GM04504 (cell line): ENCODE data around the gene SUGP1.
A peak's percentile ranks its signal among the peaks of the same experiment; 100 is the strongest.
"Not testable (repeated sequence)": the region's sequence is repeated elsewhere in the genome, so short reads cannot be mapped to it uniquely, and the experiment has no call there.

ENCODE experiments used
- DNase-seq: peaks from one replicate; pipeline ENCODE4 v3.0.0-alpha.2; 2012; ENCODE audit warnings: low read depth

The SUGP1 gene

GRCh38 chr19:19320361-19321140, at the start of gene SUGP1, which contains the start of gene MAU2:
SUGP1 (minus strand) TSS chr19:19320509; CDS start chr19:19320496, 13 bp downstream.
MAU2 (plus strand) TSS chr19:19320829; CDS start chr19:19320860, 31 bp downstream.
- peak; percentile 77 for DNase-seq

GRCh38 chr19:19368087-19368486, 47.8 kb upstream of the SUGP1 start:
- DNase-seq = no peak

DNA sequence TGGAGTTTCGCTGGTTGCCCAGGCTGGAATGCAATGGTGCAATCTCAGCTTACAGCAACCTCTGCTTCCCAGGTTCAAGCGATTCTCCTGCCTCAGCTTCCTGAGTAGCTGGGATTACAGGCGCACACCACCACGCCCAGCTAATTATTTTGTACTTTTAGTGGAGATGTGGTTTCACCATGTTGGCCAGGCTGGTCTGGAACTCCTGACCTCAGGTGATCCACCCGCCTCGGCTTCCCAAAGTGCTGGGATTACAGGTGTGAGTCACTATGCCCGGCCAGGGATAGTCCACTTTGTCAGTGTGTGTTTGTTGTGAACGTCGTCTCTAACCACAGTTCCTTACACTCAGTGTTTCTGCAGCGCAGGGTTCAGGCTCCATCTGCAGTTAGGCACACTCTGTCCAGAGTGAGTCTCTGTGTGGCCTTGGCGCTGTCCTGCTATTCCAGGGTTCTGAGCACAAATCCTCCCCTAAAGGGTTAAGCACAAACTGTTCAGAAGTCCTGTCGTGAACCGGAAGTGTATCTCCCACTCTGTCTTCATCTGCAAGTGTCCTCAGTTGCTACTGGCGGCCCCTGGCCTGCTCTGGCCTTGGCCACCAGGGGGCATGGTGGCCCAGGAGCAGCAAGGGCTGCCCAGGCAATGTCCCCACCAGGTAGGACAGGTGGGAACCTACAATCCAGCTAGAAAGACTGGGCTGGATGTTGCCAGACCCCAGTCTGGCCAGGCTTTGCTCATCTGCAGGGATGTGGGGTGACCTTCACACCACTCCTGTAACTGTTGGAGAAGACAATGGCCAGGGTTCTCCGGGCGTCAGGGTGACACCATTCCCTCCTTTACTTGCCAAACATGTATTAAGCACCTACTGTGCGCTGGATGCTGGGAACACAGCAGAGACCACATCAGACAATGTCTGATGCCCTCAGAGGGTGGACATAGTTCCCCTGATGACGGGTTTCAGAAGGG, 46.4 kb upstream of the SUGP1 start:
- DNase-seq = peak; percentile 22

DNA sequence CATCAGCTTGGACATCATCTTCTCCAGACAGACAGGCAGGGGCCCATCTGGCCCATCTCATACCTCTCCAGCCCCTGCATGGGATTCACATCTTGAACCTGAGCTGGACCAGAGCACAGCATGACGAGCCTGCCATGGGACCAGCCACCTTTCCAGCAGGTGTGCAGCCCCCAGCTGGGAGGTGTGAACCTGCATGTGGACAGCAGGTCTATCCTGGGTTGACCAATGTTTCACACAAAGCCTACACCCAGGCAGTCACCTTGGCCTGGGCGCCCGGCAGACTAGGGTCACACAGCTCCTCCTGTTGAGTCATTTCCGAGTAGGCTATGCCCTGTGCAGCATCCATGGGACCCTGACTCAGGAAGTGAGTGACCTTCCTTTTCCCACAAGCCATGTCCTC, 41.8 kb upstream of the SUGP1 start:
- no peak for DNase-seq

- peak; percentile 72 for DNase-seq
Observed at GRCh38 chr19:19361075-19361594, 40.8 kb upstream of the SUGP1 start.

DNA sequence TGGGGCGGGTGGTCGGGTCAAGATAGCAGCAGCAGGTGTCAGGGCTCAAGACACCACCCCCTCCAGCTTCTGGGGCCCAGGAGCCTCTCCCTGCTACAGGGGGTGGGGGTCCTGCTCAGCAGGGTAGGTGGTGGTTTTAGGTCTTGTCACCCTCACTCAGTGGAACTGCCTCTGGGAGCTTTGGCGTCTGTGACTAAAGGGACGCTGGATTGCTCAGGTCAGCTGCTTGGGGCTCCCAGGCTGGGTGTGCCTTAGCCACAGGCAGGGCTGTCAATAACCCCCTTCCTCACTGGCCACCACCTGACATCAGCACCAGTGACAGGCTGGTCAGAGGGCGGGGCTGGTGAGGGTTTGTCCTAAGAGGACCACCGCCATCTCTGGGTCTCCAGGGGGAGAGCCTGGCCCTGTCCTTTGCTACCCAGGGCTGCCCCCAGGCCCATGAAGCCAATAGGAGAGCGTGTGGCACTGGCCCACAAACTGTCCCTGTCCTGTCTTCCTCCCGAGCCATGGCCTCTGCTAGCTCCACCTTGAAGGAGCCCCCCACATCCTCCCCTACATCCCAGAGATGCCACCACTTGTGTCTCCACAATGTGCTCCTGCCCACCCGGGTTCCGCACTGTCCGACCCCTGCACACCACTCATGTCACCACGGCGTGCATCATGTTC, 36.7 kb upstream of the SUGP1 start:
- DNase-seq = no peak

DNA sequence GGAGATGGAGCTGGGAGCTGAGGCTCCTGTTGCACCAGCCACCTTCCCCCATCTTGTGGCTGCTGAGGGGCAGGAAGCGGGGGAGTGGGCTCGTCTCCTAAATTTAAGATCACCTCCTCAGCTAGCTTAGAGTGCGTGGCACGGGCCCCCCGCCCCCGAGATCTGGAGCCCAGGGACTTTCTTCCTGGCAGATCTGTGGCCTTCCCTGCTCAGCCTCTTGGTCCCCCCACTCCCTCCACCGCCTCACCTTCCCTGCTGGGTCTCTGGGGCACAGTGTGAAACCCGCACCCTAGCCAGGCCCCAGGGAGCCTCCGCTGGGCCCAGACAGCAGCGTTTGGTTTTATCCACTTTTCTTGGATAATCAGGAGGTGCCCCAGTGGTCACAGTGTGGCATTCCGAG, 36.2 kb upstream of the SUGP1 start:
- DNase-seq = no peak

- DNase-seq = no peak
Observed at GRCh38 chr19:19355606-19356139, 35.4 kb upstream of the SUGP1 start.

GRCh38 chr19:19354932-19355331, 34.6 kb upstream of the SUGP1 start:
- DNase-seq = no peak

GRCh38 chr19:19354007-19354406, 33.7 kb upstream of the SUGP1 start:
- DNase-seq = no peak

- DNase-seq = no peak
Observed at GRCh38 chr19:19352823-19353222, 32.5 kb upstream of the SUGP1 start.

DNA sequence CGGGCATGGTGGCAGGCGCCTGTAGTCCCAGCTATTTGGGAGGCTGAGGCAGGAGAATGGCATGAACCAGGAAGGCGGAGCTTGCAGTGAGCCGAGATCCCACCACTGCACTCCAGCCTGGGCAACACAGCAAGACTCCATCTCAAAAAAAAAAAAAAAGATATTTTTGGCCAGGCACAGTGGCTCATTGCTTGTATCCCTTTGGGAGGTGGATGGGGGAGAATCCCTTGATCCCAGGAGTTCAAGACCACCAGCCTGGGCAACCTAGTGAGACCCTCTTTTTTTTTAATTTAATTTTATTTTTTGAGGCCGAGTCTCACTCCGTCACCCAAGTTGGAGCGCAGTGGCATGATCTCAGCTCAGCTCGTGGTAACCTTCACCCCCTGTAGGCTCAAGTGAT, 30.4 kb upstream of the SUGP1 start:
- not testable (repeated sequence) for DNase-seq

GRCh38 chr19:19349365-19349764, 29.1 kb upstream of the SUGP1 start:
- no peak for DNase-seq

DNA sequence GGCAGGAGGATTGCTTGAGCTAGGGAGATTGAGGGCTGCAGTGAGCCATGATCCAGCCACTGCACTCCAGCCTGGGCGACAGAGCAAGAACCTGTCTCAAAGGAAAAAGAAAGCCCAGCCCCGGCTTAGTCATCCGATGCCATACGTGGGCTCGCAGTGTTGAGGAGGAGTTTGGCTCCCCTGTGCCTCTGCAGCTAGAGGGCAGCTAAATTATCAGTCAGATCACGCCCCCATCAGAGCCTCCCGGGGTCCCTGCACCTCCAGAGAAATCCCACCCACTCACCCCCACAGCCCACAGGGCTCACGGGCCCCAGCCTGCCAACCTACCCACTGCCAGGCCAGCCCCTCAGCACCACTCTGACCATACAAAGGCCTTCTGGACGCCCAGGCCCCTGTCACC, 28.0 kb upstream of the SUGP1 start:
- DNase-seq = no peak

- DNase-seq = no peak
Observed at GRCh38 chr19:19347401-19348110, 27.2 kb upstream of the SUGP1 start.

DNA sequence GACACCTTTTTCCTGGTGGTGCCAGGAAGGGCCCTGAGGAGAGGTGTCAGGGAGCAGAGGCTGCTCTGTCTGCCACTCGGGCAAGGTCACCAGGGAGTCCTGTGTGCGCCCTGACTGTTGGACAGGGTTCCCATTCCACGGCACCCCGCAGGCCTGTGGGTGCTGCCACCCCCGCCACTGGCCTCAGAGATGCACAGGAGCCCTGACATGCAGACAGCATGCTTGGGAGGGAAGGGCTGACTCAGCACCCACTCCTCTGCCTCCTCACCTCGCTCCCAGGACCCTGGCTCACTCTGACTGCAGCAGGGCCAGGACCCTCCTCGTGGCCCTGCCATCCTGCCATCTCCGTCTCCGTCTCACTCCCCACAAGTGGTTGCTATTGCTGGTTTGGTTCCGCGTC, 25.7 kb upstream of the SUGP1 start:
- DNase-seq = no peak

- DNase-seq = no peak
Observed at GRCh38 chr19:19345232-19345631, 24.9 kb upstream of the SUGP1 start.

DNA sequence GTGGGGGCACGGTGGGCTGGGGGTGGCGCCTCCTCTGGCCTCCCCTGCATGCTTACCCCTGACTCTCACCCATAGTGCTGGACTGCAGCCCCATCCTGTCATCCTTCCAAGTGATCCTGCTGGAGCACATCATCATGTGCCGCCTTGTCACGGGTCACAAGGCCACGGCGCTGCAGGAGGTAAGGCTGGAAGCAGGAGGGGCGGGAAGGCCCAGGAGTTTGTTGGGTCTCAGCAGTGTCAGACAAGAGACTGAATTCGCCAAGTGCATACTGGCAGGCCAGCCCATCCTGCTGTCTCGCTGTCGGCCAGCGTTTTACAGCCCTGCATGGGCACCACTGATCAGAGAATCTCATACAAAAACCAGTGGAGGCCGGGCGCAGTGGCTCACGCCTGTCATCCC, 23.5 kb upstream of the SUGP1 start:
- no peak for DNase-seq

GRCh38 chr19:19343016-19343362, 22.7 kb upstream of the SUGP1 start:
- no peak for DNase-seq

DNA sequence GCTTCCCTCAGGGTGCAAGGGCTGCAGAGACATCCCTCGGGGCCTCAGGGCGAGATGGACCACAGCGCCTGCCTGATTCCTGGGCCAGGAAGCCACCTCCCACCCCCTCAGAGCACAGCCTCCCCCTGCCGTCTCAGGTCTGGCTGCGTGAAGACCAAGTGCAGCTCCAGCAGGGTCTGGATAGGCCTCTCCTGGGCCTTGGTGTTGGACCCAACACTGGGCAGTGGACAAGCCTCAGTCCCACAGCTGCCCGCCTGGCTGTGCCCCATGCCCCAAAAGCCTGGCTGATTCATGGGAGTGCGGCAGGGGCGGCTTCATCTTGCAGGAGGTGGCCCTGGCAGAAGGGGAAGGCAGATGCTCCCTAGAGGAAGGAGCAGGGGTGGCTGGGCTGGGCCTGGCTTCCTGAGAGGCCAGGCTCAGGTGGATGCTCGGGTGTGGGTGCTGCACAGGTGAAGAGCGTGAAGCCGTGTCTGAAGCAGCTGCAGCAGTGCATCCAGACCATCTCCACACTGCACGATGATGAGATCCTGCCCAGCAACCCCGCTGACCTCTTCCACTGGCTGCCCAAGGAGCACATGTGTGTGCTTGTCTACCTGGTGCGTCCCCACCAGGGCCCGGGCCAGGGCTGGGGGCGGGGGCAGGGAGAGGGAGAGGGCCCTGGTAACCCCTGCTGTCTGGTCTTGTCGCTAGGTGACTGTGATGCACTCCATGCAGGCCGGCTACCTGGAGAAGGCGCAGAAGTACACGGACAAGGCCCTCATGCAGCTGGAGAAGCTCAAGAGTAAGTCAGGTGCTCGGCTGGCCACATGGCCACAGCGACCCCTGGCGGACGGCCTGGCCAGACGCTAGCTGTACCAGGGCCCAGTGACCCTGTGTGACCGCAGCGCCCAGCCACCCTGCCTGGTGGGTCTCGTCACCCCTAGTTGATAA, 22.0 kb upstream of the SUGP1 start:
- no peak for DNase-seq
